Thyroid gland (tissue), 4 donors: Measurements from ENCODE around the gene SULT2B1. TPM values are rescaled to one million over a fixed set of nuclear protein-coding genes. Genes with fewer than 3 reads are reported as not detected.

Experiments
- DNase-seq, 2 donors: peaks; one replicate each; pipeline ENCODE4 v3.0.0-alpha.2; 2019
- H3K27ac ChIP-seq, 3 donors: fragments of 200-600 bp; sonication (generic); 1 replicate in 2 of 3; 2 replicates in 1 of 3; pipeline ENCODE4 v1.5.1; 2016 to 2019; ENCODE audit warnings: mild to moderate bottlenecking in 1 of 3, moderate library complexity in 1 of 3
- H3K27me3 ChIP-seq: fragments of 200-600 bp; sonication (generic); one replicate; pipeline ENCODE4 v1.5.1; 2019
- H3K36me3 ChIP-seq, 2 donors: fragments of 200-600 bp; sonication (generic); one replicate each; pipeline ENCODE4 v1.5.1; 2016 to 2019
- H3K4me1 ChIP-seq, 2 donors: fragments of 200-600 bp; sonication (generic); one replicate each; pipeline ENCODE4 v1.5.1; 2017 to 2019
- H3K4me3 ChIP-seq, 3 donors: fragments of 200-600 bp; sonication (generic); replicated peaks in 1 of 3; 1 replicate in 2 of 3; 2 replicates in 1 of 3; pipeline ENCODE4 v1.5.1; 2016; ENCODE audit warnings: mild to moderate bottlenecking in 1 of 3
- H3K9me3 ChIP-seq: fragments of 200-600 bp; sonication (generic); one replicate; pipeline ENCODE4 v1.5.1; 2017
- POLR2A ChIP-seq, 2 donors: fragments of 450-650 bp; IDR thresholded peaks; one replicate each; pipeline ENCODE4 v1.6.1; 2017; ENCODE audit warnings: antibody characterized with exemption in 2 of 2, mild to moderate bottlenecking in 2 of 2, moderate library complexity in 1 of 2
- WGBS, 2 donors: methylation state at CpG; one replicate each; pipeline ENCODE4 v1.1.5; 2017; 5-methylcytosine and 5-hydroxymethylcytosine counted together
- intact Hi-C: fragments of 100-400 bp; cut with DNase I; formaldehyde crosslinking; loops from one replicate; pipeline ENCODE4 v1.15.1; 2023
- total RNA-seq, 4 donors: library from RNA; depleted of rRNA; stranded (reverse); fragments of >200 nt; gene quantifications; one replicate each; pipeline ENCODE4 v1.2.3, GENCODE V29; 2016
- TF ChIP-seq, protein P1 (sequence below), 6 experiments: fragments of 200-600 bp in 3 of 6; fragments of 450-650 bp in 3 of 6; sonication (generic) in 3 of 6; IDR thresholded peaks; one replicate each; pipeline ENCODE4 v1.5.1; 2016 to 2019; ENCODE audit warnings: antibody characterized with exemption in 6 of 6, mild to moderate bottlenecking in 2 of 6, inconsistent platforms in 1 of 6, moderate library complexity in 1 of 6

SULT2B1 gene
- total RNA-seq, 4 donors from 2014 or later = 0.54 to 0.88 (median 0.78) TPM; not detected in 1

- WGBS, 2 donors = 1% methylated on average over 25 to 34 of the region's 35 CpGs
Observed at GRCh38 chr19:48635966-48636858, 84.2 kb downstream of the SULT2B1 start.

DNA sequence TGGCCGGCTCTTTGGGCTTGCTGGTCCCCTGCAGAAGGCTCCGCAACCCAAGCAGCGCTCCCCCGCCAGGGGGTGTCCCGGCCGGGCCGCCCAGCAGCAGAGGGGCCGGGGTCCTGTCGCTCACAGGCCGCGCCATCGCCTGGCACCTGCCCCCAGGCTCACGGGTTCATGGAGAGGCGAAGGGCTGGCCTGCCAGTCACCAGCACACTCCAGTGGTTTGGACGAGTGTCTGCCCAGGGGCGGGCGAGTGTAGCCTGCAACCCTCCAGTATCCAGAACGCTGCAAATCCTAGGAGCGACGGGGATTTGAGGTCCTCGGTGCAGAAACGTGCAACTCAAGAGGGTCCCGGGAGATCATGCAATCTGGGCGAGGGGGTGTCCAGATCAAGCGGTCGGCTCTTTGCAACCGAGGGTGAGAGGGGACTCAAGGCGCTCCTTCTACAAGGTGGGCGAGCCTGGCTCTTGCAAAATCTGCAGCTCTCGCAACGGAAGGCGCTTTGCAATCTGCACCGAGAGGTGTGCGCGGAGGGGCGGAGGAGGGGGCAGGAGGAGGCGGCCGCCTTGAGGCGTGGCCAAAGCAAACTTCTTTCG is 85.0 kb downstream of the SULT2B1 start, which contains the start of gene DBP:
Gene DBP, minus strand, starts transcription at position 521 of the 590 bp plus-strand sequence. Its CDS starts 385 bp downstream, at position 136.
- Histone ChIP-seq H3K36me3 (no peaks in the 10 kb centered on the region), H3K4me3 (peak within 1 kb of the TSS; percentile 19 to 71 (median 41)), H3K4me1 (peaks cover 29 to 47% of the 10 kb centered on the region in 2 donors), H3K9me3 (no peaks in the 10 kb centered on the region), H3K27me3 (no peaks in the 10 kb centered on the region), H3K27ac (peak within 1 kb of the TSS; percentile 99 to 100 (median 99))
- TF ChIP-seq, protein P1, sequence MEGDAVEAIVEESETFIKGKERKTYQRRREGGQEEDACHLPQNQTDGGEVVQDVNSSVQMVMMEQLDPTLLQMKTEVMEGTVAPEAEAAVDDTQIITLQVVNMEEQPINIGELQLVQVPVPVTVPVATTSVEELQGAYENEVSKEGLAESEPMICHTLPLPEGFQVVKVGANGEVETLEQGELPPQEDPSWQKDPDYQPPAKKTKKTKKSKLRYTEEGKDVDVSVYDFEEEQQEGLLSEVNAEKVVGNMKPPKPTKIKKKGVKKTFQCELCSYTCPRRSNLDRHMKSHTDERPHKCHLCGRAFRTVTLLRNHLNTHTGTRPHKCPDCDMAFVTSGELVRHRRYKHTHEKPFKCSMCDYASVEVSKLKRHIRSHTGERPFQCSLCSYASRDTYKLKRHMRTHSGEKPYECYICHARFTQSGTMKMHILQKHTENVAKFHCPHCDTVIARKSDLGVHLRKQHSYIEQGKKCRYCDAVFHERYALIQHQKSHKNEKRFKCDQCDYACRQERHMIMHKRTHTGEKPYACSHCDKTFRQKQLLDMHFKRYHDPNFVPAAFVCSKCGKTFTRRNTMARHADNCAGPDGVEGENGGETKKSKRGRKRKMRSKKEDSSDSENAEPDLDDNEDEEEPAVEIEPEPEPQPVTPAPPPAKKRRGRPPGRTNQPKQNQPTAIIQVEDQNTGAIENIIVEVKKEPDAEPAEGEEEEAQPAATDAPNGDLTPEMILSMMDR (IDR thresholded peaks at IDR 0.05) = peak in 1 of 6 experiments; percentile 19
- peak; percentile 8 to 56 for TF ChIP-seq POLR2A (IDR thresholded peaks at IDR 0.05)
- intact Hi-C loops = no loop called here
- peak; percentile 83 for DNase-seq
- WGBS, 2 donors = 1 to 2% methylated on average over 21 to 29 of the region's 40 CpGs

More at GRCh38 chr19:48635966-48636858, 84.2 kb downstream of the SULT2B1 start:
- DNase-seq = peak; percentile 64 to 66
- no peak for TF ChIP-seq POLR2A (IDR thresholded peaks at IDR 0.05)
- TF ChIP-seq, protein P1 (IDR thresholded peaks at IDR 0.05) = no peak
- no peaks in the 10 kb centered on the region for H3K36me3 ChIP-seq
- H3K27me3 ChIP-seq = no peaks in the 10 kb centered on the region
- H3K27ac ChIP-seq = peak overlapping the region; percentile 99 to 100 (median 99)
- peaks cover 29 to 54% of the 10 kb centered on the region in 2 donors for H3K4me1 ChIP-seq
- intact Hi-C loops = no loop called here
- H3K9me3 ChIP-seq = no peaks in the 10 kb centered on the region
- H3K4me3 ChIP-seq = peak overlapping the region; percentile 38 to 71 (median 62)

DNA sequence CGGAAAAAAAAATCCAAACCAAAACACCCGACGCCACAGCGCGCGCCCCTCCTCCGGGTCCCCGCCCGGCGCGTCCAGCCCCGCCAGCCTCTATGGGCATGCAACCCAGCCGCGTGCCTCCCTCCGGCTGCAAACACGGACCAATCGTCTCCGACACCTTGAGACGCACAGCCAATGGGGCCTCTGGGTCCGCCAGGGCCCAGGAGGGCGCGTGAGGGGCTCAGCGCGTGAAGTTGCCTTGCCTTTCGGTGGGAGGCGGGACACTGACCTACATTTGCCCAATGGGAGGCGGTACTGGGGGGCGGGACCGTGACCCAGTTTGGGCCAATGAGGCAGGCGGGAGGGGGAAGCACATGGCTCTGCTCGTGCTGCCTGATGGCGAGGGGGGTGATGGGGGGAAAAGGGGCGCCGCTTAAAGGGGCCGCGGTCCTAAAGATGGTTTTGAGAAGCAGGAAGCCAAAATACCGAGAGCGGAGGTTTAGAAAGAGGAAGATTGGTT is 85.5 kb downstream of the SULT2B1 start:
- TF ChIP-seq, protein P1 (IDR thresholded peaks at IDR 0.05) = peak in 1 of 6 experiments; percentile 46
- peak in 1 of 2 donors; percentile 35 for TF ChIP-seq POLR2A (IDR thresholded peaks at IDR 0.05)
- Histone ChIP-seq H3K4me1 (peaks cover 28 to 44% of the 10 kb centered on the region in 2 donors), H3K36me3 (no peaks in the 10 kb centered on the region), H3K27me3 (no peaks in the 10 kb centered on the region), H3K27ac (peak overlapping the region; percentile 99), H3K4me3 (peak overlapping the region; percentile 19 to 71 (median 41)), H3K9me3 (no peaks in the 10 kb centered on the region)
- WGBS, 2 donors = 0 to 1% methylated on average over 17 to 21 of the region's 38 CpGs
- intact Hi-C loops = no loop called here
- DNase-seq = peak; percentile 100

DNA sequence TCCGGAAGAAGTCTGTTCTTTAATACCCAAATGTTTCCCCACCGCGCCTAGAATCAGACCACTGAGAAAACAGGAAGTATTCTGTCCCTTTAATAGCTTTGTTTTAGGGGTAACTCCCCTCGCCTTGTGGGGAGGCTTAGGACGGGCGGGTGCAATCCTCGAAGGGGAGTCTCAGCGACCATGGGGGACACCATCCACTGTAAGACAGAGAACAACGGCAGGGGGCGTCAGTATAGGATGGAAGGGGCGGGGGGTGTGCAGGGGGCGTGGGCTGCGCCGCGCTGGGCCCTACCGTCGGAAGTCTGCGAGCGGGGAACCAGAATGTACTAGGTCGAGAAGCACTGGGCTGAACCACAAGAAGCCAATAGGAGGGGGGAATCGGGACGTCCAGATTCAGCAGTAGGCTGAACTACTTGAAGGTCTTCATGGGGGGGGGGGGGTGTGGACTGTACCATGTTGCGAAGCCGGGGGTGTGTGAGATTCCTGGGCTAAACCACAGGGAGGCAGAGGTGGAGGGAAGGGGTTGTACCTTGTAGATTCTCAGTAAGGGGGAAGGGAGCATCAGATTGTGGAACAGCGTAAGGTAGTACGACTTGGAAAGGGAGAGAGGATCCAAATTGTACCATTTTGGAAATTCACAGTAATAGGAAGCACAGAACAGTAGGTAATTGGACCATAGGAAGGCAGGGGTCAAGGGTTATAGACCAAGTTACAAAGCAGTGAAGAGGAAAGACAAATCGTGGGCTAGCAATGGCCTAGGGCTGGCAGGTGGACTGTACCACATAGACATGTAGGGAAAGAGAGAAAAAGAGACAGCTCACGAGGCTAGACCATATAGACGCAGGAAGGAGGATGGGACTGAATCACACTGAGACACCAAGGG is 86.2 kb downstream of the SULT2B1 start:
- TF ChIP-seq, protein P1 (IDR thresholded peaks at IDR 0.05) = peak in 2 of 6 experiments; percentile 31 to 50
- TF ChIP-seq POLR2A (IDR thresholded peaks at IDR 0.05) = peak; percentile 9 to 51
- 7 to 9% methylated on average over 25 to 29 of the region's 29 CpGs for WGBS, 2 donors
- Histone ChIP-seq H3K4me1 (peaks cover 22 to 37% of the 10 kb centered on the region in 2 donors), H3K36me3 (no peaks in the 10 kb centered on the region), H3K4me3 (peak overlapping the region; percentile 19 to 41 (median 30)), H3K27me3 (no peaks in the 10 kb centered on the region), H3K9me3 (no peaks in the 10 kb centered on the region), H3K27ac (peak overlapping the region; percentile 99)
- peak; percentile 89 to 92 for DNase-seq
- intact Hi-C loops = no loop called here
